HG03108 (cell line): ENCODE results near the gene PDCD1.

Source experiments
- ATAC-seq: cut with Tn5 transposase; IDR thresholded peaks from one replicate; pipeline ENCODE4 v1.9.1; 2021; ENCODE audit warnings: moderate library complexity; ENCODE audit not compliant: unreplicated experiment

PDCD1 gene

GRCh38 chr2:241852981-241853631 is 5.6 kb downstream of the PDCD1 start:
- no peak for ATAC-seq

GRCh38 chr2:241852116-241852980 is 6.3 kb downstream of the PDCD1 start:
- ATAC-seq = no peak

DNA sequence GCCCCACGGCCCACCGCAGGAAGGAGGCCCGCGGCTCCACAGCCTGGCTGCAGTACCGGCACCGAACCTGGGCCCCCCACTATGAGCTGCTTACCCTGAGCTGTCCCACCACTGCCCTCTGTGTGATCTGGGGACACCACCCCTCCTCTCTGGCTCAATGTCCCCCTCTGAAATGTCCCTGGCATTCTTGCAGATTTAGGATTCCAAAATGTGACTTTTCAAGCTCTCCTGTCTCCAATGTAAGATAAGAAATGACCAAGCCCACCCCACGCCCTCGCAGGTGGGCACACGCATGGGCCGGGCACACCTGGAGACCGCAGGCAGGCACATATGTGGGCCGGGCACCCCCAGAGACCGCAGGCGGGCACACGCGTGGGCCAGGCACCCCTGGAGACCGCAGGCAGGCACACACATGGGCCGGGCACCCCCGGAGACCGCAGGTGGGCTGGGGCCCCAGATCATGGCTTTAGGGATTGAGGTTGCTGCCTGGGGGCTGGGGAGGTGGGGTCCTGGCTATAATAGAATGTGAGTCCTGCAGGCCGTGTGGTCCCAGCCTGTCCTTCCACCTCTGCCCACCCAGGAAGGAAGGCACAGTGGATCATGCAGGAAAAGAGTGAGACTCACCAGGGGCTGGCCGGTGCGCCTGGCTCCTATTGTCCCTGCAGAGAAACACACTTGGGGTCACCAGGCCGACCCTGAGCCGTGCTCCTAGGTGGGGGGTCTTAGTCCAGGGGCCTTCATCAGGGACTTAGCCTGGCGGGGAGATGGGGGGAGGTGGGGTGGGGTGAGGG is 7.2 kb downstream of the PDCD1 start:
- no peak for ATAC-seq

DNA sequence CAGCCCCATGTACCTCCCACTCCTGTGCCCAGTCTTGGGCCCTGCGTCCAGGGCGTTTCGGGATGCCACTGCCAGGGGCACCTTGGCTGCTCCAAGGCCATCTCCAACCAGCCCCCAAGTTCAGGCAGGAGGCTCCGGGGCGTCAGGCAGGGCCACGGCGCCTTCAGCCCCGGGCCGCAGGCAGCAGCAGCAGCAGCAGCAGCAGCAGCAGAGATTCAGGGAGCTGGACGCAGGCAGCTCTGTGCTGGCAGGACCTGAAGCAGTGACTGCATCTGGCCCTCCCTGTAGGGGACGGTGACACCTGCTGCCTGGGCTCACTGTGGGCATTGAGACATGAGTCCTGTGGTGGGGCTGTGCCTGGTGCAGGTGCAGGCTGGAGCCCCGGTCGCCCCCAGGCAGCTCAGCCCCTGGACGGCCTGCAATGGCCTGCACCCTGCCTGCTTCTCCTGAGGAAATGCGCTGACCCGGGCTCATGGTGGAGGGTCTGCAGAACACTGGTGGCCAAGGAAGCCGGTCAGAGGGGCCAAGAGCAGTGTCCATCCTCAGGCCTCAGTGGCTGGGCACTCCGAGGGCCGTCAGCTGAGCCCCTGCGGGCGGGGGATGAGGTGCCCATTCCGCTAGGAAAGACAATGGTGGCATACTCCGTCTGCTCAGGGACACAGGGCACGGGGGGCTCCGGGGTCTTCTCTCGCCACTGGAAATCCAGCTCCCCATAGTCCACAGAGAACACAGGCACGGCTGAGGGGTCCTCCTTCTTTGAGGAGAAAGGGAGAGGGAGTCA is 8.0 kb downstream of the PDCD1 start:
- ATAC-seq = no peak

DNA sequence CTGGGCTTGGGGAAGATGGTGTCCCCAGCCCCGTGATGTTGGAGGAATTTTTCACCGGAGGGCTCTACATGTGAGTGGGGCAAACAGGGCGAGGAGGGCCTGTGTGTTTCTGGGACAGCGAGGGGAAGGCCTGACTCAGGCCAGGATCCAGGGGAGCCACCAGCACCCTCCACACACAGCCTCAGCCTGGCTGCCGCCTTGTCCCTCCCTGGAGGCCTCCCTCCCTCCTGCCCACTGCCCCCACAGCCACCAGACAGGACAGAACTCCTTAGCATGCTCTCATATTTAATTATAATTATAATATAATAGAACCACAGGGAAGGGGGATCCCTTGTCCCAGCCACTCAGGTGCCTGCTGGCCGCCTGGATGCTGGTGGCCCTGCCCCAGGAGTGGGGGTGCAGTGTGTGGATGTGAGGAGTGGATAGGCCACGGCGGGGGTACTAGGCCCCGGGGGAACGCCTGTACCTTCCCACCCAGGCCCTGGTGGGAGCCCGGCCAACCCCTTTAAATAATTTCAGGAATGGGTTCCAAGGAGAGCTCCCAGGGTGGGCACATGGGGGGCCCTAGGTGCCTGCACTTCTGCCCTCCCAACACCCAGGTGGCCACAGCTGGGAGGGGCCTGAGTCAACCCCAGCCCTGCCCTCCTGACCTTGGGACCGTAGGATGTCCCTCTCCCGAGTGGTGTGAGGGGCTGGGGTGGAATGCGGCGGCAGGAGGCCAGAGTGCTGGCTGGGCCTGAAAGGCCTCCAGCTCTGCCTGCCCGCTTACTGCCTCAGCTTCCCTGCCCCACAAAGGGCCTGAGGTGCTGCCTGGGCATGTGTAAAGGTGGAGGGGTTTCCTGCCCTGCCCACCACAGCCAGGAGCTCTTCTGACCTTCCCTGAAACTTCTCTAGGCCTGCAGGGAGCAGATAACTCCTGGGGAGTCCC is 8.8 kb downstream of the PDCD1 start:
- no peak for ATAC-seq

DNA sequence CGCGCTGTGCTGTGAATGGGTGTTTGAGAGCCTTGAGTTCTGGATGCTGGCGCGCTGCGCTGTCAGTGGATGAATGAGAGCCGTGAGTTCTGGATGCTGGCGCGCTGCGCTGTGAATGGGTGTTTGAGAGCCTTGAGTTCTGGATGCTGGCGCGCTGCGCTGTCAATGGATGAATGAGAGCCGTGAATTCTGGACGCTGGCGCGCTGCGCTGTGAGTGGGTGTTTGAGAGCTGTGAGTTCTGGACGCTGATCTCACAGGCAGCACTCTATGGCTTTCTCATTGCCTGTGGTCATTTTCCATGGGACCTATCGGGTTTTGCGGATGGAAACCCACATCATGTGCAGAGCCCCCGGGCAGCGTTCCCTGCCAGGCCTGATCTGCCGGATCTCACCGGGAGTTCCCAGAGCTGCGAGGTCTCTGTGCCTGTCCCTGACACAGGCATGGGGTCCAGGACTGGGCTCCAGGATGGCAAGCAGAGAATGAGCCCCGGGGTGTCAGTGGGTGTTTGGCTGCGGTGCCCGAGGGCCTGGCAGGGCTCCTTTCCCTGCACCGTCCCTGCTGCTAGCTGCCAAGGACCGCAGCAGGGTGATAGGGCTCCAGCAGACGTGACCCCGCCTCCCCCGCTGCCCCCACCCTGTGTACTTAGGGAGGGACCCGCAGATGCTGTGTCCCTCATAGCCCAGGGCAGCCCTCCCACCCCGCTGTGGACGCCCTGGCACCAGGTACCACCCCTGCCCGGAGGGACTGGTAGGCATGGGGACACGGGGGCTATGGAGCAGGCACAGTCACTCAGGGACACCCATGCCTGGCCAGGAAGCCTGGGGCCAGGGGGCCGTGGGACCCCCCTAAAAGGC is 9.7 kb downstream of the PDCD1 start:
- no peak for ATAC-seq

- no peak for ATAC-seq
Measured at GRCh38 chr2:241846406-241846805, 12.3 kb downstream of the PDCD1 start.

- no peak for ATAC-seq
Measured at GRCh38 chr2:241844831-241845578, 13.7 kb downstream of the PDCD1 start.

- ATAC-seq = peak; percentile 61
Measured at GRCh38 chr2:241844066-241844728, 14.5 kb downstream of the PDCD1 start.

DNA sequence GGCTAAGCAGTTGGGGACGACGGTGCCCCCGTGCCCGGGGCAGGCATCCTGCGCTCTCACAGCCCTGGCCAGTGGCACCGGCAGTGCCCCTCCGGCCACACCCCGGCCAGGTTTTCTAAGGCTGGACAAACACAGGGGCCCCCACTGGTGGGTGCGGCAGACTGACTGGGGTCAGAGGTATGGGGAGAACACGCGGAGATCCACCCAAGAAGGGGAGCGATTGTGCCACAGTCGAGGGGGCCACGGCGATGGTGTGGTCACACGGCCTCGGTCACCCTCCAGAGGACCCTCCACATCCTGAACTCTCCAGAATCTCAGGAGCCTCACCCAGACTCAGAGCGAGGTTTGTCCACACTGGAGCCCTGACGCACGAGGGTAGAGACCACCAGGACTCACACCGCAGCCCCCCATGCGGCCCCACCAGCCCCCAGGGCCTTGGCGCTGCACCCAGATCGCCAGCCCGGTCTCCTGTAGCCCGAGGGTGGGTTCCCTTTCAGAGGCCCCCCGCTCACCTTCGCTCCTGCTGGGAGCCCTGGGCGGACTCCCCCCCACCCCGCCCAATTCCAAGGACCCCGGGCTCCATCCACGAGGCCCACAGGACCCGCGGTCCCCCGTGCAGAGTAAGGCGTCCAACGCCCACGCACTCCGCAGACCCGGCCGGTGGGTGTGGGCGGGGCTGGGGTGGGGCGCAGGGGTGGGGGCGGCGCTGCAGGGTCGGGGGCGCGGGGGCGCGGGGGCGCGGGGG is 15.2 kb downstream of the PDCD1 start:
- no peak for ATAC-seq

DNA sequence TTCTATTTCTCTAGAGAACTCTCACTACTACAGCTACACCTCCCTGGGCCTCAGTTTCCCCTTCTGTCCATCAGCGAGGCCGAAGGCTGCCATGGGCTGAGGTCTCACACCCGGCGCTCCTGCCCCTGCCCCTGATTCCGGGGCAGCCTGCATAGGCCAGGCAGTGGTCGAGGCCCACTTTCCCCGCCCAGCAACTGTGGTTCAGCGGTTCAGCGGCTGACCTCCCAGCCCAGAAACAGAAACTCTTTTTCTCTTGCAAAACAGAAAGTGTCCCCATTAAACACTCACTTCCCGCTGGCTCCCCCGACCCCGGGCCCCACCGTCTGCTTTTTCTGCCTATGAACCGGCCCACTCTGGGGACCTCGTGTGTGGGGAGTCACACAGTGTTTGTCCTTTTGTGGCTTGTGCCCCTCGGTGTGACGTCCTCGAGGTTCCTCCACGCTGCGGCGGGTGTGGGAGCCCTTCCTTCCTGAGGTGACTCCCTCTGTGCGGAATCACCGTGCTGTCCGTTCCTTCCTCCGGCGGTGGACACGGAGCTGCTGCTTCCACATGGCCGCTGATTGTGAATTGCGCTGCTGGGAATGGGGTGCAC is 16.0 kb downstream of the PDCD1 start:
- ATAC-seq = peak; percentile 45

GRCh38 chr2:241842067-241842415 is 16.7 kb downstream of the PDCD1 start:
- ATAC-seq = no peak

GRCh38 chr2:241841181-241842066 is 17.3 kb downstream of the PDCD1 start:
- ATAC-seq = no peak

- no peak for ATAC-seq
Measured at GRCh38 chr2:241837197-241837965, 21.3 kb downstream of the PDCD1 start.

DNA sequence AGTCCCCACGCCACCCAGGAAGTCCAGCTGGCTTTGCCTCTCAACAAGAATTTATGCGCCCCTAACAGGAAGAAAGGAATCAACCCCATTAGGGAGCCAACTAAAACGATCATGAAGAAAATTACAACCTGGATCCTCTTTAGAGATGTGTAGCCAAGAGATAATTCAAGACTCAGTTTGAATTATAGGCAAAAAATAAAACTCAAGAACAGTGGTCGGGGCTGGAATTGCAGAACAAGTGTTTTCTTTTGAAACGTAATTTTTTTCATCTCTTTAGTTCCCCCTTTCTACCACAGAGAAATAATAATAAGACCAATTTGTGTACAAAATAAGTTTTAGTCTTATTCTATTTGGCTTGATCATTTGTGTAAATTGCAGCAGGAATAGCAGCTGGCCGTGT is 22.4 kb downstream of the PDCD1 start:
- no peak for ATAC-seq
